OCI-LY7 (cell line): ENCODE data around the gene SNRK. TPM values are rescaled to one million over a fixed set of nuclear protein-coding genes. Genes with fewer than 3 reads are reported as not detected.

Experiments
- BruUV-seq: library from RNA; stranded (reverse); fragments of 400-500 nt; replicated peaks from 2 replicates; lab custom pipeline; 2021; lab: Mats Ljungman, UMichigan
- CTCF ChIA-PET: fragments of 300-600 bp; sonication (Branson Sonifier 250); formaldehyde crosslinking; loops from one replicate; lab custom pipeline; 2022; ENCODE audit warnings: antibody characterized with exemption; ENCODE audit not compliant: unreplicated experiment; lab: Charles Lee
- POLR2A ChIA-PET: fragments of 300-600 bp; sonication (Branson Sonifier 250); formaldehyde crosslinking; loops from one replicate; lab custom pipeline; 2022; ENCODE audit warnings: antibody characterized with exemption; lab: Charles Lee
- DNase-seq: peaks from one replicate; pipeline ENCODE4 v3.0.0-alpha.2; 2015; ENCODE audit warnings: low spot score
- H2AFZ ChIP-seq: fragments of 200-600 bp; sonication (generic), shearing (Covaris generic); 2 replicates; pipeline ENCODE4 v1.6.1; 2014; ENCODE audit warnings: mild to moderate bottlenecking, antibody characterized with exemption, low read length, moderate library complexity
- H3K27ac ChIP-seq: fragments of 200-600 bp; sonication (generic); 2 replicates; pipeline ENCODE4 v1.5.1; 2014; ENCODE audit warnings: mixed run types, low read depth, mild to moderate bottlenecking, moderate library complexity, low read length, inconsistent platforms; ENCODE audit not compliant: poor library complexity, severe bottlenecking
- H3K36me3 ChIP-seq: fragments of 200-600 bp; sonication (generic); 2 replicates; pipeline ENCODE4 v1.6.1; 2014; ENCODE audit warnings: mild to moderate bottlenecking, antibody characterized with exemption, low read length, moderate library complexity, mixed read lengths; ENCODE audit not compliant: insufficient read depth
- H3K4me1 ChIP-seq: fragments of 200-600 bp; sonication (generic); 2 replicates; pipeline ENCODE4 v1.5.1; 2014; ENCODE audit warnings: mild to moderate bottlenecking, low read length; ENCODE audit not compliant: insufficient read depth, poor library complexity, severe bottlenecking
- H3K4me2 ChIP-seq: fragments of 200-600 bp; sonication (generic); 2 replicates; pipeline ENCODE4 v1.6.1; 2014; ENCODE audit warnings: mild to moderate bottlenecking, low read length
- H3K4me3 ChIP-seq: fragments of 200-600 bp; sonication (generic); 2 replicates; pipeline ENCODE4 v1.5.1; 2014; ENCODE audit warnings: mild to moderate bottlenecking, low read depth, low read length; ENCODE audit not compliant: poor library complexity, severe bottlenecking
- H3K79me2 ChIP-seq: fragments of 200-600 bp; sonication (generic); 2 replicates; pipeline ENCODE4 v1.6.1; 2016; ENCODE audit warnings: low read depth, mild to moderate bottlenecking, low read length, moderate library complexity, mixed read lengths; ENCODE audit not compliant: insufficient read depth
- H3K9me2 ChIP-seq: fragments of 200-600 bp; sonication (generic); 2 replicates; pipeline ENCODE4 v1.6.1; 2016; ENCODE audit warnings: mild to moderate bottlenecking, low read length, mixed read lengths; ENCODE audit not compliant: insufficient read depth
- H3K9me3 ChIP-seq: fragments of 200-600 bp; sonication (generic); 2 replicates; pipeline ENCODE4 v1.6.1; 2014; ENCODE audit warnings: mild to moderate bottlenecking, mixed run types, low read length, mixed read lengths
- H4K20me1 ChIP-seq: fragments of 200-600 bp; sonication (generic); 2 replicates; pipeline ENCODE4 v1.6.1; 2014; ENCODE audit warnings: mild to moderate bottlenecking, antibody characterized with exemption, low read length, moderate library complexity, mixed read lengths; ENCODE audit not compliant: insufficient read depth
- EZH2phosphoT487 ChIP-seq: fragments of 200-600 bp; sonication (generic); IDR thresholded peaks from 2 replicates; pipeline ENCODE4 v1.6.1; 2018; ENCODE audit warnings: low read depth, borderline replicate concordance, mild to moderate bottlenecking, mixed run types, antibody characterized with exemption, low read length, moderate library complexity, mixed read lengths
- intact Hi-C: fragments of 100-400 bp; cut with micrococcal nuclease; formaldehyde crosslinking; loops from one replicate; pipeline ENCODE4 v1.10.0; 2022; ENCODE audit not compliant: unreplicated experiment
- total RNA-seq, 2 experiments: library from RNA; depleted of rRNA in 1 of 2; stranded (reverse); fragments of >200 nt in 1 of 2; shearing (Covaris generic) in 1 of 2; gene quantifications; 2 replicates each; pipeline ENCODE4 v1.2.3, GENCODE V29; 2014 to 2022
- TF ChIP-seq, protein P1 (sequence below): fragments of 200-600 bp; sonication (generic); conservative IDR thresholded peaks from 2 replicates; pipeline ENCODE4 v1.5.1; 2014; ENCODE audit warnings: mild to moderate bottlenecking, antibody characterized with exemption, low read length, moderate library complexity, mixed read lengths

Gene SNRK
- total RNA-seq, 2 experiments from 2014 or later, result 15.5 TPM

DNA sequence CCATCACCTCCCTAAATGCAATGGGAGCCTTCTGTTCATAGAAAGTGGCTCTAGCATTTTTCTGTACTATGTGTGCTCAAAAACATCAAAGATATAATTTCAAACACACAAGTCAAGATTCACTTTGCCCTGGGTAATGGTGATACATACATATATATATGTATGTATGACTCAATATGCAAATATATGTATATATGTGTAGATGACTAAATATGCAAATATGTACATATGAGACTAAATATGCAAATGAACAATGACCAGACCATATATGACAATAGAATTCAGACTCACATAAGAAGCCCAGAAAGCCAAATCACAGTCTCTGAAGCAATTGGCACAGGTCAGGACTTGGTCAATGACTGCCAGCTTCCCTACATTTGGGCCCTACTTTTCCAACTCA, 36.9 kb upstream of the SNRK start:
- BruUV-seq, result no TSS peak
- H3K36me3 ChIP-seq, result no peaks in the 10 kb centered on the region

DNA sequence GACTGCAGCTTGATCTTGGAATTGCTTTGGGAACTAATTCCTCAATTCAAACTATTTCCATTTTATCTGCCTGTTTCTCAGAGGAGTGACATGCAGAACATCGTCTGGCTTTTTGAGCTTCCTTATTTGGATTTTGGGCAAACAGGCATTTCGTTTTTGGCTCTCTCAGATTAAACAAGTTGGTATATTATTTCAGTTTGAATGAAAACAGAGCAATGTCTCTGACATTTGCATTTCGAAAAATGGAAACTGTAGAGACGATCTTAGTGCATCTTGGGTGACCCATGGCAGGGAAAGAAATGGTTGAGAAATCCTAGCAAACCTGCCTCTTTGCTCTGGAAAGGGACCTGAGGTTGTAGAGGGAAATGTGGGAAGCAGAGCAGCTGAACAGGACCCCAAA, 33.0 kb upstream of the SNRK start:
- H3K27ac ChIP-seq, result no peak overlapping the region
- no peaks in the 10 kb centered on the region for H3K9me2 ChIP-seq
- no peak overlapping the region for H3K4me3 ChIP-seq
- CTCF ChIA-PET, result no interaction called here
- no peak overlapping the region for H2AFZ ChIP-seq
- H4K20me1 ChIP-seq, result no peaks in the 10 kb centered on the region
- no TSS peak for BruUV-seq
- H3K9me3 ChIP-seq, result no peaks in the 10 kb centered on the region
- DNase-seq, result no peak
- H3K79me2 ChIP-seq, result no peaks in the 10 kb centered on the region
- POLR2A ChIA-PET, result interaction anchor here (0.7 to 1.6 kb wide), 2 partner anchors 14 to 95 kb away, joined by 3 to 6 read pairs; no protein-coding TSS in a partner anchor
- no peak overlapping the region for H3K4me2 ChIP-seq
- intact Hi-C loops, result no loop called here
- TF ChIP-seq, protein P1, sequence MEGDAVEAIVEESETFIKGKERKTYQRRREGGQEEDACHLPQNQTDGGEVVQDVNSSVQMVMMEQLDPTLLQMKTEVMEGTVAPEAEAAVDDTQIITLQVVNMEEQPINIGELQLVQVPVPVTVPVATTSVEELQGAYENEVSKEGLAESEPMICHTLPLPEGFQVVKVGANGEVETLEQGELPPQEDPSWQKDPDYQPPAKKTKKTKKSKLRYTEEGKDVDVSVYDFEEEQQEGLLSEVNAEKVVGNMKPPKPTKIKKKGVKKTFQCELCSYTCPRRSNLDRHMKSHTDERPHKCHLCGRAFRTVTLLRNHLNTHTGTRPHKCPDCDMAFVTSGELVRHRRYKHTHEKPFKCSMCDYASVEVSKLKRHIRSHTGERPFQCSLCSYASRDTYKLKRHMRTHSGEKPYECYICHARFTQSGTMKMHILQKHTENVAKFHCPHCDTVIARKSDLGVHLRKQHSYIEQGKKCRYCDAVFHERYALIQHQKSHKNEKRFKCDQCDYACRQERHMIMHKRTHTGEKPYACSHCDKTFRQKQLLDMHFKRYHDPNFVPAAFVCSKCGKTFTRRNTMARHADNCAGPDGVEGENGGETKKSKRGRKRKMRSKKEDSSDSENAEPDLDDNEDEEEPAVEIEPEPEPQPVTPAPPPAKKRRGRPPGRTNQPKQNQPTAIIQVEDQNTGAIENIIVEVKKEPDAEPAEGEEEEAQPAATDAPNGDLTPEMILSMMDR, result no peak
- TF ChIP-seq EZH2phosphoT487, result no peak
- H3K36me3 ChIP-seq, result no peaks in the 10 kb centered on the region
- peaks cover 1% of the 10 kb centered on the region for H3K4me1 ChIP-seq

More for the DNA sequence above, 36.9 kb upstream of the SNRK start:
- no peak overlapping the region for H2AFZ ChIP-seq
- H3K79me2 ChIP-seq, result no peaks in the 10 kb centered on the region
- TF ChIP-seq EZH2phosphoT487, result no peak
- TF ChIP-seq, protein P1, result no peak
- H3K9me3 ChIP-seq, result no peaks in the 10 kb centered on the region
- intact Hi-C loops, result no loop called here
- no peak overlapping the region for H3K4me2 ChIP-seq
- no peak for DNase-seq
- H3K4me1 ChIP-seq, result peaks cover 28% of the 10 kb centered on the region
- H4K20me1 ChIP-seq, result no peaks in the 10 kb centered on the region
- H3K4me3 ChIP-seq, result no peak overlapping the region
- POLR2A ChIA-PET, result interaction anchor here (0.6 to 0.8 kb wide), 2 partner anchors 8 to 99 kb away, joined by 3 to 4 read pairs; no protein-coding TSS in a partner anchor
- no peaks in the 10 kb centered on the region for H3K9me2 ChIP-seq
- CTCF ChIA-PET, result no interaction called here
- no peak overlapping the region for H3K27ac ChIP-seq

DNA sequence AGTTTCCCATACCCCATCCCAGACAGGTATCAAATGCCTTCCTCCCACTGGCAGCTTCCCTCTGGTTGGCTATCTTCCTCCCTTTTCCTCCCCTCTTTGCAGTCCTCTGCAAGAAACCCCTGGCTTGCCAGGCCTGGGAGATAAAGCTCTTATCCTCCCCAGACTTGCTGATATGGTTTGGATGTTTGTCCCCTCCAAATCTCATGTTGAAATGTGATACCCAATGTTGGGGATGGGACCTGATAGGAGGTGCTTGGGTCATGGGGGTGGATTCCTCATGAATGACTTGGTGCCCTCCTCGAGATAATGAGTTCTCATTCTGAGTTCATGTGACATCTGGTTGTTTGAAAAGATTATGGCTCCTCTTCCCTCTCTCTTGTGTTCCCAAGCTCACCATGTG, 32.2 kb upstream of the SNRK start:
- no peak overlapping the region for H3K27ac ChIP-seq
- H3K4me3 ChIP-seq, result no peak overlapping the region
- H3K79me2 ChIP-seq, result no peaks in the 10 kb centered on the region
- H3K9me3 ChIP-seq, result no peaks in the 10 kb centered on the region
- intact Hi-C loops, result no loop called here
- no peaks in the 10 kb centered on the region for H3K36me3 ChIP-seq
- H3K4me2 ChIP-seq, result no peak overlapping the region
- CTCF ChIA-PET, result no interaction called here
- POLR2A ChIA-PET, result interaction anchor here (0.5 kb wide), 1 partner anchor 28 kb away, joined by 3 read pairs; no protein-coding TSS in a partner anchor
- H3K9me2 ChIP-seq, result no peaks in the 10 kb centered on the region
- no TSS peak for BruUV-seq
- no peak for DNase-seq
- H3K4me1 ChIP-seq, result no peaks in the 10 kb centered on the region
- no peaks in the 10 kb centered on the region for H4K20me1 ChIP-seq
- TF ChIP-seq, protein P1, result no peak
- TF ChIP-seq EZH2phosphoT487, result no peak
- H2AFZ ChIP-seq, result no peak overlapping the region
